CD14-positive monocyte (primary cell): Measurements from ENCODE around the gene VPS8. TPM values are rescaled to one million over a fixed set of nuclear protein-coding genes. Genes with fewer than 3 reads are reported as not detected.

Experiments
- DNase-seq, 3 donors: peaks; one replicate each; pipeline ENCODE4 v3.0.0-alpha.2; 2011 to 2022
- H2AFZ ChIP-seq: 2 replicates; pipeline ENCODE4 v1.6.0; 2012; ENCODE audit warnings: mild to moderate bottlenecking, low read depth, low read length, inconsistent platforms; ENCODE audit not compliant: insufficient read depth, poor library complexity, severe bottlenecking
- H3K27ac ChIP-seq, 2 donors: 1 replicate in 1 of 2; 2 replicates in 1 of 2; pipeline ENCODE4 v1.5.1; 2012 to 2013; ENCODE audit warnings: low read length in 2 of 2, control low read depth in 1 of 2, inconsistent platforms in 1 of 2, low read depth in 1 of 2, mild to moderate bottlenecking in 1 of 2
- H3K27me3 ChIP-seq, 2 donors: one replicate each; pipeline versions ENCODE4 v1.6.0 to v1.6.1; 2011 to 2013; ENCODE audit warnings: low read length in 2 of 2; ENCODE audit not compliant: control insufficient read depth in 2 of 2, insufficient read depth in 2 of 2
- H3K36me3 ChIP-seq, 2 donors: replicated peaks in 1 of 2; 1 replicate in 1 of 2; 2 replicates in 1 of 2; pipeline versions ENCODE4 v1.5.1 to v1.6.1; 2012 to 2013; ENCODE audit warnings: low read length in 2 of 2, control low read depth in 1 of 2, inconsistent platforms in 1 of 2, mild to moderate bottlenecking in 1 of 2; ENCODE audit not compliant: insufficient read depth in 2 of 2, control insufficient read depth in 1 of 2
- H3K4me1 ChIP-seq, 2 donors: 1 replicate in 1 of 2; 2 replicates in 1 of 2; pipeline versions ENCODE4 v1.5.1 to v1.6.1; 2012 to 2013; ENCODE audit warnings: low read length in 2 of 2, control low read depth in 1 of 2, inconsistent platforms in 1 of 2, mild to moderate bottlenecking in 1 of 2, moderate library complexity in 1 of 2; ENCODE audit not compliant: insufficient read depth in 2 of 2, control insufficient read depth in 1 of 2
- H3K4me2 ChIP-seq: replicated peaks from 2 replicates; pipeline ENCODE3; 2012; ENCODE audit warnings: low read length, moderate library complexity, mild to moderate bottlenecking; ENCODE audit not compliant: poor library complexity, severe bottlenecking; ENCODE audit errors: extremely low read depth
- H3K4me3 ChIP-seq, 3 experiments: fragments of 200-600 bp in 1 of 3; sonication (generic) in 1 of 3; replicated peaks in 1 of 3; 1 replicate in 2 of 3; 2 replicates in 1 of 3; pipeline ENCODE4 v1.5.1; 2011 to 2013; ENCODE audit warnings: low read length in 3 of 3, mild to moderate bottlenecking in 3 of 3, control low read depth in 2 of 3, low read depth in 2 of 3, inconsistent platforms in 1 of 3, moderate library complexity in 1 of 3
- H3K79me2 ChIP-seq: 2 replicates; pipeline ENCODE4 v1.6.0; 2012; ENCODE audit warnings: mild to moderate bottlenecking, control low read depth, inconsistent platforms, low read length, moderate library complexity; ENCODE audit not compliant: insufficient read depth
- H3K9ac ChIP-seq: 2 replicates; pipeline ENCODE4 v1.6.0; 2017; ENCODE audit warnings: low read length, mild to moderate bottlenecking; ENCODE audit not compliant: insufficient read depth, poor library complexity, severe bottlenecking
- H3K9me3 ChIP-seq, 2 donors: replicated peaks in 1 of 2; 1 replicate in 1 of 2; 2 replicates in 1 of 2; pipeline versions ENCODE4 v1.5.1 to v1.6.1; 2012 to 2013; ENCODE audit warnings: low read length in 2 of 2, control low read depth in 1 of 2; ENCODE audit not compliant: control insufficient read depth in 1 of 2, insufficient read depth in 1 of 2
- H4K20me1 ChIP-seq: 2 replicates; pipeline ENCODE4 v1.6.0; 2012; ENCODE audit warnings: mild to moderate bottlenecking, low read length, control low read depth, moderate library complexity; ENCODE audit not compliant: insufficient read depth
- H3K27ac Mint-ChIP-seq, 7 donors: one replicate each; pipeline ENCODE4 v1.8.0; 2020; ENCODE audit warnings: mild to moderate bottlenecking in 7 of 7, mixed read lengths in 7 of 7, moderate library complexity in 6 of 7, inconsistent platforms in 2 of 7
- H3K27me3 Mint-ChIP-seq, 3 donors: one replicate each; pipeline ENCODE4 v1.8.0; 2021 to 2022; ENCODE audit warnings: low read depth in 3 of 3, mild to moderate bottlenecking in 3 of 3, mixed read lengths in 3 of 3, moderate library complexity in 3 of 3, inconsistent platforms in 1 of 3
- H3K36me3 Mint-ChIP-seq, 2 donors: one replicate each; pipeline ENCODE4 v1.8.0; 2020; ENCODE audit warnings: mixed read lengths in 2 of 2, inconsistent platforms in 1 of 2, mild to moderate bottlenecking in 1 of 2
- H3K4me1 Mint-ChIP-seq: one replicate; pipeline ENCODE4 v1.8.0; 2020; ENCODE audit warnings: mild to moderate bottlenecking, mixed read lengths
- H3K4me3 Mint-ChIP-seq, 2 donors: one replicate each; pipeline ENCODE4 v1.8.0; 2020; ENCODE audit warnings: mild to moderate bottlenecking in 2 of 2, mixed read lengths in 2 of 2, moderate library complexity in 1 of 2
- H3K9me3 Mint-ChIP-seq, 7 donors: one replicate each; pipeline ENCODE4 v1.8.0; 2020 to 2022; ENCODE audit warnings: mixed read lengths in 7 of 7, mild to moderate bottlenecking in 6 of 7, moderate library complexity in 6 of 7, inconsistent platforms in 2 of 7
- WGBS: methylation state at CpG from one replicate; pipeline ENCODE4 v1.1.5; 2013; ENCODE audit warnings: missing lambda C conversion rate; ENCODE audit not compliant: insufficient coverage; 5-methylcytosine and 5-hydroxymethylcytosine counted together
- intact Hi-C, 2 donors: fragments of 100-400 bp; cut with micrococcal nuclease; formaldehyde crosslinking; loops; one replicate each; pipeline versions ENCODE4 v1.15.0 to v1.15.1; 2023
- polyA plus RNA-seq, 3 donors: library from polyadenylated mRNA; depleted of rRNA in 1 of 3; unstranded in 2 of 3; stranded (reverse) in 1 of 3; fragments of 300-500 nt in 2 of 3; fragments of >200 nt in 1 of 3; fragmentation: Illumina TruSeq in 2 of 3; gene quantifications; 1 replicate in 2 of 3; 2 replicates in 1 of 3; pipeline ENCODE4 v1.2.3, GENCODE V29; 2012 to 2021
- TF ChIP-seq, protein P1 (sequence below): fragments of 200-600 bp; IDR thresholded peaks from one replicate; pipeline ENCODE4 v1.8.0; 2022; ENCODE audit warnings: antibody characterized with exemption, mild to moderate bottlenecking

VPS8 gene
- polyA plus RNA-seq, 3 donors: 22.0 to 42.3 (median 29.2) TPM

DNA sequence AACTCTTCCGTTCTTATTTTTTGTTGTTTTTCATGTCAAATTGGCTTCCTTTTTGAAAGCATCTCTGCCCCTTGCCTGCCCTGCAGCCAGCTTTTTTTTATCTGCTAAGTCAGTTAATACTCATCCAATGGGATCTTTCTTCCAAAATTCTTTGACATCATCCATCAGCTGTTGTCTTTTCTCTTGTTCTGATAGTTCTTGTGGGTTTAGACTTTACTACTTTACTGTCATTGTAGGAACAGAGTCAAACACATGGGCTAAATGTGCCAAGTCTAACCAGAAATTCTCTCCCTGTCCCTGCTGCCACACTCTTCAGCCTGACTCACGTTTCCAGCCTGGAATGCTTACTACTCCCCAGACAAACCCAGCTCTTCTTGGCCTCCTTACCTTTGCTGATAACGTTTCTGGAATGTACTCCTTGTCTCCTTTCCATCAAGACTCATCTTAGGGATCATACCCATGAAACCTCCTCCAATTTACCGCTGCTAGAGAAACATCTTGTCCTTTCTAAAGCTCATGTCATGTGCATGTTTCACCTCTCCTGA is 10.7 kb upstream of the VPS8 start:
- no peak overlapping the region for H3K27ac Mint-ChIP-seq
- no peaks in the 10 kb centered on the region for H3K36me3 Mint-ChIP-seq
- peaks cover 35 to 36% of the 10 kb centered on the region in 2 donors for H3K4me1 ChIP-seq
- H3K4me3 Mint-ChIP-seq: peak overlapping the region in 1 of 2 donors; percentile 26
- H3K27ac ChIP-seq: no peak overlapping the region
- intact Hi-C loops: no loop called here
- no peaks in the 10 kb centered on the region for H3K79me2 ChIP-seq
- H3K27me3 ChIP-seq: no peaks in the 10 kb centered on the region
- peaks cover 0 to 2% (median 0%) of the 10 kb centered on the region in 7 donors for H3K9me3 Mint-ChIP-seq
- no peak for DNase-seq
- no peaks in the 10 kb centered on the region for H3K36me3 ChIP-seq
- no peaks in the 10 kb centered on the region for H4K20me1 ChIP-seq
- peaks cover 2 to 8% (median 3%) of the 10 kb centered on the region in 3 donors for H3K27me3 Mint-ChIP-seq
- WGBS: 86% methylated on average over 4 of the region's 4 CpGs
- H3K4me1 Mint-ChIP-seq: peaks cover 33% of the 10 kb centered on the region
- H2AFZ ChIP-seq: no peak overlapping the region
- TF ChIP-seq, protein P1, sequence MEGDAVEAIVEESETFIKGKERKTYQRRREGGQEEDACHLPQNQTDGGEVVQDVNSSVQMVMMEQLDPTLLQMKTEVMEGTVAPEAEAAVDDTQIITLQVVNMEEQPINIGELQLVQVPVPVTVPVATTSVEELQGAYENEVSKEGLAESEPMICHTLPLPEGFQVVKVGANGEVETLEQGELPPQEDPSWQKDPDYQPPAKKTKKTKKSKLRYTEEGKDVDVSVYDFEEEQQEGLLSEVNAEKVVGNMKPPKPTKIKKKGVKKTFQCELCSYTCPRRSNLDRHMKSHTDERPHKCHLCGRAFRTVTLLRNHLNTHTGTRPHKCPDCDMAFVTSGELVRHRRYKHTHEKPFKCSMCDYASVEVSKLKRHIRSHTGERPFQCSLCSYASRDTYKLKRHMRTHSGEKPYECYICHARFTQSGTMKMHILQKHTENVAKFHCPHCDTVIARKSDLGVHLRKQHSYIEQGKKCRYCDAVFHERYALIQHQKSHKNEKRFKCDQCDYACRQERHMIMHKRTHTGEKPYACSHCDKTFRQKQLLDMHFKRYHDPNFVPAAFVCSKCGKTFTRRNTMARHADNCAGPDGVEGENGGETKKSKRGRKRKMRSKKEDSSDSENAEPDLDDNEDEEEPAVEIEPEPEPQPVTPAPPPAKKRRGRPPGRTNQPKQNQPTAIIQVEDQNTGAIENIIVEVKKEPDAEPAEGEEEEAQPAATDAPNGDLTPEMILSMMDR: no peak
- no peak overlapping the region for H3K9ac ChIP-seq
- H3K4me2 ChIP-seq: no peak overlapping the region
- H3K4me3 ChIP-seq: no peak overlapping the region
- no peaks in the 10 kb centered on the region for H3K9me3 ChIP-seq

DNA sequence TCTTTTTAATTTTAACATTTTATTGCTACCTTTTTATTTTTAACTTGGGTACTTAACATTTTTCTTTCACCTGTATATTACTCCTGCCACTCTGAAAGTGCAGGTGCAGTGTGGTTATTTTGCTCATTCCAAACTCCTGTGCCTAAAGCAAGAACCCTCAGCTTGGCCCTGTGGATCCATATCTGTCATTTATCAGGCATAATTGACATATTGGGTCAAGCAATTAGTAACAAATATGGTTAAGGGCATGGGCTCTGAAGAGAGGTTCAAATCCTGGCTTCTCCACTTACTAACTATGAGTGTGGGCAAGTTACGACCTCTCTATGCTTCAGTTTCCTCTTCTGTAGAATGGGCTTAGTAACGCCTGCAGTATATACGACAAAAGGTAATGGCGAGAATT is 9.8 kb upstream of the VPS8 start:
- Histone ChIP-seq H2AFZ (no peak overlapping the region), H3K4me1 (peaks cover 39 to 40% of the 10 kb centered on the region in 2 donors), H3K79me2 (no peaks in the 10 kb centered on the region), H3K4me2 (no peak overlapping the region), H3K27ac (no peak overlapping the region), H3K9ac (no peak overlapping the region), H4K20me1 (no peaks in the 10 kb centered on the region), H3K4me3 (no peak overlapping the region), H3K27me3 (no peaks in the 10 kb centered on the region), H3K9me3 (no peaks in the 10 kb centered on the region), H3K36me3 (no peaks in the 10 kb centered on the region)
- H3K27ac Mint-ChIP-seq: peak overlapping the region in 1 of 7 donors; percentile 66
- peaks cover 0 to 2% (median 0%) of the 10 kb centered on the region in 7 donors for H3K9me3 Mint-ChIP-seq
- H3K4me3 Mint-ChIP-seq: no peak overlapping the region
- H3K27me3 Mint-ChIP-seq: peaks cover 2 to 8% (median 3%) of the 10 kb centered on the region in 3 donors
- peaks cover 33% of the 10 kb centered on the region for H3K4me1 Mint-ChIP-seq
- no peaks in the 10 kb centered on the region for H3K36me3 Mint-ChIP-seq
- DNase-seq: no peak
- intact Hi-C loops: loop anchor here in 1 of 2 donors (2.0 kb wide), 1 partner anchor 57 kb away; no protein-coding TSS in a partner anchor
- TF ChIP-seq, protein P1: no peak
- WGBS: no CpG with 5 or more reads among the region's 4 CpGs
